Measurements from ENCODE around the gene KLHL12.

KLHL12 gene

GRCh38 chr1:202952818-202953217 is 25.8 kb upstream of the KLHL12 start:
- DNase-seq (ENCODE audit: extremely low spot score) = no peak
- no peak for TF ChIP-seq ARNT (IDR thresholded peaks at IDR 0.05)
- no peak for TF ChIP-seq SUZ12 (IDR thresholded peaks at IDR 0.05)
- no peak for TF ChIP-seq CTBP1 (IDR thresholded peaks at IDR 0.05; ENCODE audit: borderline replicate concordance)
- TF ChIP-seq ELF4 (IDR thresholded peaks at IDR 0.05) = no peak
- TF ChIP-seq BHLHE40 (IDR thresholded peaks at IDR 0.05; ENCODE audit: borderline replicate concordance) = no peak
- no peak for TF ChIP-seq TARDBP (IDR thresholded peaks at IDR 0.05)
- TF ChIP-seq NFRKB (IDR thresholded peaks at IDR 0.05) = no peak
- no peak for TF ChIP-seq LEF1 (IDR thresholded peaks at IDR 0.05; ENCODE audit: borderline replicate concordance)
- TF ChIP-seq HDGF (IDR thresholded peaks at IDR 0.05; ENCODE audit: borderline replicate concordance) = no peak
- no peak for TF ChIP-seq FOXM1 (IDR thresholded peaks at IDR 0.05; ENCODE audit: borderline replicate concordance)
- TF ChIP-seq ZNF384 (IDR thresholded peaks at IDR 0.05) = no peak
- no peak for TF ChIP-seq SP1 (IDR thresholded peaks at IDR 0.05)
- CTCF ChIA-PET = interaction anchor here (1.1 kb wide), 1 partner anchor 10 kb away, joined by 3 read pairs; no protein-coding TSS in a partner anchor
- POLR2A ChIA-PET = interaction anchor here (0.8 kb wide), 1 partner anchor 9 kb away, joined by 3 read pairs; no protein-coding TSS in a partner anchor

- CTCF ChIA-PET = interaction anchor here (1.1 kb wide), 1 partner anchor 9 kb away, joined by 3 read pairs; no protein-coding TSS in a partner anchor
- POLR2A ChIA-PET = no interaction called here
Measured at GRCh38 chr1:202952099-202952498, 25.1 kb upstream of the KLHL12 start.

GRCh38 chr1:202951437-202951836 is 24.4 kb upstream of the KLHL12 start:
- no peak for DNase-seq (ENCODE audit: extremely low spot score)
- TF ChIP-seq FOXM1 (IDR thresholded peaks at IDR 0.05; ENCODE audit: borderline replicate concordance) = no peak
- no peak for TF ChIP-seq PKNOX1 (IDR thresholded peaks at IDR 0.05)
- no peak for TF ChIP-seq ARNT (IDR thresholded peaks at IDR 0.05)
- TF ChIP-seq FOXA1 (IDR thresholded peaks at IDR 0.05) = no peak
- TF ChIP-seq TARDBP (IDR thresholded peaks at IDR 0.05) = no peak
- TF ChIP-seq HDGF (IDR thresholded peaks at IDR 0.05; ENCODE audit: borderline replicate concordance) = no peak
- TF ChIP-seq ZNF384 (IDR thresholded peaks at IDR 0.05) = no peak
- TF ChIP-seq LEF1 (IDR thresholded peaks at IDR 0.05; ENCODE audit: borderline replicate concordance) = no peak
- TF ChIP-seq CTBP1 (IDR thresholded peaks at IDR 0.05; ENCODE audit: borderline replicate concordance) = no peak
- no peak for TF ChIP-seq FOXK2 (IDR thresholded peaks at IDR 0.05)
- no peak for TF ChIP-seq NFRKB (IDR thresholded peaks at IDR 0.05)
- CTCF ChIA-PET = interaction anchor here (1.1 kb wide), 1 partner anchor 8 kb away, joined by 3 read pairs; no protein-coding TSS in a partner anchor
- POLR2A ChIA-PET = no interaction called here

More at GRCh38 chr1:202952099-202952498, 25.1 kb upstream of the KLHL12 start:
- DNase-seq (ENCODE audit: extremely low spot score) = no peak
- TF ChIP-seq ARNT (IDR thresholded peaks at IDR 0.05) (no peak), TARDBP (IDR thresholded peaks at IDR 0.05) (no peak), NFRKB (IDR thresholded peaks at IDR 0.05) (no peak), SP1 (IDR thresholded peaks at IDR 0.05) (no peak), HDGF (IDR thresholded peaks at IDR 0.05; ENCODE audit: borderline replicate concordance) (no peak), LEF1 (IDR thresholded peaks at IDR 0.05; ENCODE audit: borderline replicate concordance) (no peak), BHLHE40 (IDR thresholded peaks at IDR 0.05; ENCODE audit: borderline replicate concordance) (no peak), ZNF384 (IDR thresholded peaks at IDR 0.05) (no peak), L3MBTL2 (conservative IDR thresholded peaks at IDR 0.05) (no peak), SUZ12 (IDR thresholded peaks at IDR 0.05) (no peak), PKNOX1 (IDR thresholded peaks at IDR 0.05) (no peak)

GRCh38 chr1:202945483-202945882 is 18.4 kb upstream of the KLHL12 start:
- no peak for DNase-seq (ENCODE audit: extremely low spot score)
- ChIA-PET POLR2A (interaction anchor here (2.2 kb wide), 1 partner anchor 14 kb away, joined by 9 read pairs; no protein-coding TSS in a partner anchor), CTCF (interaction anchor here (0.7 kb wide), 1 partner anchor 26 kb away, joined by 6 read pairs; no protein-coding TSS in a partner anchor)
- TF ChIP-seq NFRKB (IDR thresholded peaks at IDR 0.05) (no peak), CTBP1 (IDR thresholded peaks at IDR 0.05; ENCODE audit: borderline replicate concordance) (no peak), L3MBTL2 (conservative IDR thresholded peaks at IDR 0.05) (no peak), SP1 (IDR thresholded peaks at IDR 0.05) (no peak), FOXK2 (IDR thresholded peaks at IDR 0.05) (no peak), SUZ12 (IDR thresholded peaks at IDR 0.05) (no peak), FOXA1 (IDR thresholded peaks at IDR 0.05) (no peak), PKNOX1 (IDR thresholded peaks at IDR 0.05) (no peak), FOXM1 (IDR thresholded peaks at IDR 0.05; ENCODE audit: borderline replicate concordance) (no peak), ARNT (IDR thresholded peaks at IDR 0.05) (no peak)

- ChIA-PET CTCF (interaction anchor here (1.1 kb wide), 1 partner anchor 17 kb away, joined by 3 read pairs; the partner anchor contains the start of gene KLHL12), POLR2A (interaction anchor here (1.3 to 2.2 kb wide), 2 partner anchors 9 to 15 kb away, joined by 3 to 9 read pairs; no protein-coding TSS in a partner anchor)
- TF ChIP-seq TARDBP (IDR thresholded peaks at IDR 0.05) (no peak), CTBP1 (IDR thresholded peaks at IDR 0.05; ENCODE audit: borderline replicate concordance) (no peak), FOXA1 (IDR thresholded peaks at IDR 0.05) (no peak), L3MBTL2 (conservative IDR thresholded peaks at IDR 0.05) (no peak), ARNT (IDR thresholded peaks at IDR 0.05) (no peak), ELF4 (IDR thresholded peaks at IDR 0.05) (no peak), BHLHE40 (IDR thresholded peaks at IDR 0.05; ENCODE audit: borderline replicate concordance) (no peak), SP1 (IDR thresholded peaks at IDR 0.05) (no peak), ZNF384 (IDR thresholded peaks at IDR 0.05) (no peak), LEF1 (IDR thresholded peaks at IDR 0.05; ENCODE audit: borderline replicate concordance) (no peak), NFRKB (IDR thresholded peaks at IDR 0.05) (no peak), SUZ12 (IDR thresholded peaks at IDR 0.05) (no peak), HDGF (IDR thresholded peaks at IDR 0.05; ENCODE audit: borderline replicate concordance) (no peak), FOXK2 (IDR thresholded peaks at IDR 0.05) (no peak)
- no peak for DNase-seq (ENCODE audit: extremely low spot score)
Measured at GRCh38 chr1:202944438-202944921, 17.4 kb upstream of the KLHL12 start.

GRCh38 chr1:202942426-202942825 is 15.4 kb upstream of the KLHL12 start:
- ChIA-PET CTCF (no interaction called here), POLR2A (no interaction called here)
- no peak for DNase-seq (ENCODE audit: extremely low spot score)
- TF ChIP-seq FOXK2 (IDR thresholded peaks at IDR 0.05) (no peak), FOXA1 (IDR thresholded peaks at IDR 0.05) (no peak), TARDBP (IDR thresholded peaks at IDR 0.05) (no peak), ELF4 (IDR thresholded peaks at IDR 0.05) (no peak), NFRKB (IDR thresholded peaks at IDR 0.05) (no peak), ZNF384 (IDR thresholded peaks at IDR 0.05) (no peak), BHLHE40 (IDR thresholded peaks at IDR 0.05; ENCODE audit: borderline replicate concordance) (no peak), CTBP1 (IDR thresholded peaks at IDR 0.05; ENCODE audit: borderline replicate concordance) (no peak)
